GM21381 (cell line): ENCODE results near the gene KDM4C.
A peak's percentile ranks its signal among the peaks of the same experiment; 100 is the strongest.

ENCODE experiments used
- ATAC-seq: cut with Tn5 transposase; IDR thresholded peaks from one replicate; pipeline ENCODE4 v1.9.1; 2021; ENCODE audit warnings: mild to moderate bottlenecking, moderate library complexity; ENCODE audit not compliant: unreplicated experiment

KDM4C gene

DNA sequence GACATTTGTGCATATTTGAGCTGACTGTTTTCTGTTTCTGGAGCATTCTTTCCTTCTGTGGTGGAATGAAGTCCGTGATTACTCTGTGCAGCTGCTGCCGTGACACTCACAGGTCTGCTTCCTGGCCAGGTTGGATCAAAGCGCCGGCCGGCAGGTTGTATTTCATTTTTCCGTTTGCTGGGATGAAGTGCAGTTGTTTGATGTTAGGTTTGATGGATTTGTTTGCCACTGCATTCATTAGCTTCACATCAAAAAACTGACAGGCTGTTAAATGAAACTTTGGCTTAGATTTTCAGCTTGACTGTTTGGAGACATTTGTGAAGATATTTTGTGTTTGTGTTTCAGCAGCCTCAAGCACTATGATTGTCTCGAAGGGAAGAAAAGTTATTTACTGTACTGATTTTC lies 140.1 kb downstream of the KDM4C start:
- no peak for ATAC-seq

DNA sequence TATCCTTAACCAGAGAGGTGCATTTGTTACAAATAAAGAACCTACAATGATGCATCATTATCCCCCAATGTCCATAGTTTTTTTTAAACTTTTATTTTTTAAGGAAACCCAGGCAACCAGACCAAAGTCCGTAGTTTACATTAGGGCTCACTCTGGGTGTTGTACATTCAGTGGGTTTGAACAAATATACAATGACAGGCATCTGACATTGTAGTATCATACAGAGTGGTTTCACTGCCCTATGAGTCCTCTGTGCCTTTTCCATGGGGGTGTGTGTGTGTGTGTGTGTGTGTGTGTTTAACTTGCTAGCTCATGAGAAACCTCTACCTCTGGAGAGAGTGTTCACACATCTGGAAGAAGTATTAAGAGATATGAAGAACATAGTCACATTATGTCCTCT lies 141.5 kb downstream of the KDM4C start:
- ATAC-seq = no peak

DNA sequence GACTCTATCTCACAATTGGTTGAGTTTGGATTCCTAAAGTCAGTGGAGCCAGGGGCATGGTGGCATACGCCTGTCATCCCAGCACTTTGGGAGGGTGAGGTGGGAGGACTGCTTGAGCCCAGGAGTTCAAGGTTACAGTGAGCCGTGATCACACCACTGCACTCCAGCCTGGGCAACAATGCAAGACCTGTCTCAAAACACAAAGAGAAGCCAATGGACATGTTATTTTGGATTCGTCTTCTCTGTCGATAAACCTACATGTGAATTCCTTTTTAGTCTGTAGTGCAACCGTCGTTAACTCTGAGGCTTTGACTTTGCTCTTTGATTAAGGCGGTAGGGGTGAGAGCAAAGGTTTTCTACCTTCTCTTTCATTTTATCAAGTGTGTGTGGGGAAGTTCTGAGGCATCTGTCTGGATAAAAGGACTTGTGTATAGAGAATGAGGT lies 142.7 kb downstream of the KDM4C start:
- ATAC-seq = no peak

DNA sequence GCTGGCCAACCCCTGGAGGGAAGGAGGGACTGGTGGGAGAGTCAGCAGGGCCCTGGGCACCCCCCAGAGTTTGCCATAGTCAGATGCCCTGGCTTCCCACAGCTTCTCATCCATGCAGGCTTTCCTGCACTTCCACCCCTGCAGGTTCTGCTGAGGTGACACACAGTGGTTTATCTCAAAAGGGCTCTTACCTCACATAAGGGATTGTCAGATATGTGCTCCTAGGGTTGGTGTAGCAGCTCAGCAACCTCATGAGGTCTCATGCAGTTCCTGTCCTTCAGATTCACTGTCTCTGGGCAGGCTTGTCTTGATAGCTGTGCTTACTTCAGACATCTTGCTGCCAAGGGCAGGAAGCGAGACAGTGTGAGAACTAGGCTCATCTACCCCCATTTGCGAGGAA lies 143.4 kb downstream of the KDM4C start:
- ATAC-seq = no peak

- ATAC-seq = no peak
Observed at GRCh38 chr9:6902423-6902822, 144.7 kb downstream of the KDM4C start.

DNA sequence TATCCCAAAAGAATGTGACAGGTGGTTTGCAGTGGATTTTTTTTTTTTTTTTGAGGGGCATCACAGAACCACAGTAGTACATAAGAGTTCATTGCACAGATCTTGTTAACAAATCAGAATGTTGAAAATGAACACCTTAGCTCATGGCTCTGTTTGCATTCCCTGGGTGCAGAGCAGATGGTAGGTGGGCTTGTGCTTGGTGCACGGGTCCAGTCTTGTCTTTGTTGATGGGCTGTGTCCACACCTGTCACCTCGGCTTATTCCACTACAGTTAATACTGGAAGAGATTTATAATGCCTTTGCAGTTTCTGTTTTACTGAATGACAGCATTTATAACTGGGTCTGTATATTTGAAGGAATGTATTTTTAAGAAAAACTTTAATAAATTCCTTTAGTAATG lies 146.6 kb downstream of the KDM4C start:
- no peak for ATAC-seq

- ATAC-seq = no peak
Observed at GRCh38 chr9:6905850-6906375, 148.1 kb downstream of the KDM4C start.

DNA sequence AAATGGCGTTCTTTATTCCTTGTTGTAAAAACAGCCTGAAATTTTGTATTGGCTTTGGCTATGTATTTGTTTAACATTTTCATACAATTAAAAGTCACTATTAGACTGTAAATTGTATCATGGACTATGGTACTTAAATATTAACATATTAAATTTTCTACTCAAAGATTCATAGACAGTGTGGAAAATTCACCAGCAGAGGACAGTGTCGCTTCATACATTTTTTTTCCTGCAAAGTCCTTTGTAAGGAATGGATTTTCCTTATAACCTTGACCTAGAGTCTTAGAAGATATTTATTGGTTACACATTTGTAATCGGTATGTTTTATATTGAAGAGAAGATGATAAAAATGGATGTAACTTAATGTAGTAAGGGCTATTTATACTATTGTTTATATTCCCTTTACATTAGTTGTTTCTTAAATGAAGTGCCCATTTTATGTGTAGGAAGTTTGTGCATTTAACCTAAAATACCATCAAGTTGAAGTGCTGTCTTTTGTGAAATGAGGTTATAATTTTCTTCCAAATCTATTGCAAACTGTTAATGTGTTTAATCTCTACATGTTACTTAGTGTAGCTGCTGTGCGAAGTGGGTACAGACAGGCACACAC lies 150.1 kb downstream of the KDM4C start:
- ATAC-seq = no peak

DNA sequence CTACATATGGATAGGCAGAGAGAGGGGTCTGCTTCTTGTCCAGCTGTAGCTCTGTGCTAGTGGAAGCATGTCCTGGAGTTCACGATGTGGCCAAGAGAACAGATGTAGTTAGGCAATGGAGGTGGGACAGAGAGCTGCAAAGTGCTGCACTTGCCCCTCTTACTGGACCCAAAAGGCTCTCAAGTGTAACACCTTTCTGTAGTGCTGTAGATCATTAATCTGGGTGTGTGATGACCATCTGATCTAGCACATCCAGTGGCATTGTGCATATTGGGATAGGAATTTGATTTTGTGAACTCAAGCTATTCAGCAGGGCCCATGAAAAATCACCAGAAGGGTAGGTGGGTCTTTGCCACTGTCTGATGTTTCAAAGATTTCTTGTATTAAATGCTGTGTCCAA lies 151.4 kb downstream of the KDM4C start:
- ATAC-seq = no peak

DNA sequence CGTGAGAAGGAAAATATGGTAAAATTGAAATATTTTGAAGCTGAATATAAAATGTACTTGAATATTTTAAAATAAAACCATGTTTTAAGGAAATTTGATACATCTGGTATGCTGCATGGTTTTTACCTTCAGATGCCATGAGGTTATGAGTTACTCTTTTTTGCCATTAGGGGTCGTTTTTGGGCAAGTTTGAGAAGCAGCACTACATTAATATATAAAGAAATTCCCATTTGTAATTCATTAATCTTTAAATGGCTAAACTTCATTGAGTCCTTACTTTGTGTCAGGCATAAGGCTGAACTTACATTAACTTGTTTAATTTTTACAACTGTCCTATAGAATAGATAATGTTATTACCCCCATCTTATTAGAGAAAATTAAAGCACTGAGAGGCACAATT lies 152.3 kb downstream of the KDM4C start:
- ATAC-seq = no peak

DNA sequence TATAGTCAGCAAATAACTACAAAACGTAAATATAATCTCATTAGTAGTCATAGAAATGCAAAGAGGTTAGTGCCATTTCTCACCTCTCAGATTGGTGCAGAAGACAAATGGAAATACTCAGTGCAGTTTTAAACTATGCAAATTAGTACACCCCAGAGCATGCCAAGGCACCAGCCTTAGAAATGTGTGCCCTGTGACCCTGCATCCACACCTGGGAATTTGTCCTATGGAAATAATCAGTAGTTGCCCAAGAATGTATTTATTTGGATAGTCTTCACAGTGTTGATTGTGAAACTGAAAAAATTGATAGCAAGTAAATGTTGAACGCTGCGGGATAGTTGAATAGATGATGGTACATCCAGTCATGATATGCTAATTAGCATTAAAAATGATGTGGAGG lies 152.7 kb downstream of the KDM4C start:
- no peak for ATAC-seq

DNA sequence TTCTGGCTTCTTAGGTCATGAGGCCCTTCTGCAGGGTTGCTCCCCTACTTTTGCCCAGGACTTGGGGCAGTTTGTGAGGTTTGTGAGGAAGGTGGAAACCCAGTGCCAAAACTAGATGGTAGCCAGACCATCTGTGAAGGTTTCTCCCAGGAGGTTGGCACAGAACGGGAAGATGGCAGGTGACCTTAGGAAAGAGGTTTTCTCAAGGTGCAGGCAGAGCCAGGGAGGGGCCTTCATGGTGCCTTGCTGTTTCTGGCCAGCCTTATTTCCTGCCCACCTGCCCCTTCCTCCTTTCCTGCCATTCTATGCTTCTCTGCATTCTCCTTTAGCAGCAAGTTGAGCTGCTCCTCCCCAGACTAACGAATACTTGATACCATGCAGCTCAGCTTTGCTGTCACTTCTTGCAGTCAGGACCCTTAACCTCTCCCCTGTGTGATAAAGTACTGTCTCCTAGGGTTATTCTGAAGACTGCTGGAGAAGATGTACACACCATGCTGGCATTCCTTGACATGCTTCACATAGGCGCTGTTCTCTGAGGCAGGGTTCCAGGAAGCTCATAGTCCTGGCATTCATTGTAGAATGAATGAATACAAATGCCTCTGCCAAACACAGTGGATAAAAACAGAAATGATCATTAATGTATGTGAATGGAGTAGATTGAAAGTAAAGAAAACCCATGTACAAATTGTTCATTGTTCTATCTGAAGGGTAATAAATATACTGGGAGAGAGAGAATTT lies 154.3 kb downstream of the KDM4C start:
- ATAC-seq = no peak

DNA sequence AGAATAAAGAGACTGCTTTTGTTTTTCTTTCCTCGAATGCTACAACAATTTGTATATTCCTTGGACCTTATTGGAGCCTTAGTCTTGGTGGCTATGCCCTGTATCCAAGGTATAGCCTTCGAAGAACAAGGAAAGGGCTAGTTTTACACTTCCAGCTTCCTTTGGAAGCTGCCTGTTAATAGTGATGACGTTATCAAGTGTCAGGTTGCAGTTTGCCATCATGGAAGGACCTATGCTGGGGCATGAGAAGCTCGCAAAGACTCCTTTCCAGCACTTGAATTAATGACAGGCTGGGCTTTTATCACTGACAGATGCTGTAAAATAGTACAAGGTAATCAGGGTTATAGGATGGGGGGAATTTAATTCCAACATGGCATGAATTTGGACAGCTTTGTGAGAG lies 157.9 kb downstream of the KDM4C start:
- no peak for ATAC-seq

GRCh38 chr9:6917162-6917561 lies 159.4 kb downstream of the KDM4C start:
- peak; percentile 89 for ATAC-seq

- no peak for ATAC-seq
Observed at GRCh38 chr9:6920041-6920440, 162.3 kb downstream of the KDM4C start.

DNA sequence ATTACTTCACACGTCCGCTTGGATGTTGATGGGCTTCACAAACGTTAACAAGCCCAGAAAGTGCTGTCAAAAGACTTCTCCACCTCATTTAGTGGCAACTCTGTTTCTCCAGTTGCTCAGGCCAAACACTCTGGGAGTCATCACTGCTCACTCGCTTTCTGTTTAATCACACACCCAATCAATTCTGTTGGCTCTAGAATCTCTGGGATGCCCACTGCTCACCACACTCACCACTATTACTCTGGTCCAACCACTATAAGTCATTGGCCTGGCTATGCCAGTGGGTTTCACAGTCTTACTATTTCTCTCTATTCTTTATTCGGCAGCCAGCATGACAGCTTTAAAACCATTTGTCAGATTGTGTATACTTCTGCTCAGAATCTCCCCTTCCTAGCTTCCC lies 163.5 kb downstream of the KDM4C start:
- no peak for ATAC-seq

DNA sequence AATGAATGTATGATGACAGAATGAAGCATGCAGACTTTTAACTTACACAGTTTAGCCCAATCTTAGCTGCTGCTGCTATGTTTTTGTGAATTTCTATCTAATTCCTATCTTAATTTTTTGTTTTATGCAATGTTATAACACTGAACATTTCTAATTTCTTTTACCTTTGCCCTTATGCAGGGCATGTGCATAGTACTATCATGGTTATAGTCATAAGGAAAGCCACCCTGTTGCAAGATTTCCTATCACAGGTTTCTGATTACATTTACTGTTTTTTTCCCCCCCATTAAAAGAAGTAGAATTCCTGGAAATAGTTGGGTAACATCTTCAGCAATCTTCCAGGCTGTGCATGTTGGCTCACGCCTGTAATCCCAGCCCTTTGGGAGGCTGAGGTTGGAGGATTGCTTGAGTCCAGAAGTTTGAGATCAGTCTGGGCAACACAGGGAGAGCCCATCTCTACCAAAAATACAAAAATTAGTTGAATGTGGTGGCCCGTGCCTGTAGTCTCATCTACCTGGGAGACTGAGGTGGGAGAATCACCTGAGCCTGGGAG lies 164.4 kb downstream of the KDM4C start:
- ATAC-seq = no peak

DNA sequence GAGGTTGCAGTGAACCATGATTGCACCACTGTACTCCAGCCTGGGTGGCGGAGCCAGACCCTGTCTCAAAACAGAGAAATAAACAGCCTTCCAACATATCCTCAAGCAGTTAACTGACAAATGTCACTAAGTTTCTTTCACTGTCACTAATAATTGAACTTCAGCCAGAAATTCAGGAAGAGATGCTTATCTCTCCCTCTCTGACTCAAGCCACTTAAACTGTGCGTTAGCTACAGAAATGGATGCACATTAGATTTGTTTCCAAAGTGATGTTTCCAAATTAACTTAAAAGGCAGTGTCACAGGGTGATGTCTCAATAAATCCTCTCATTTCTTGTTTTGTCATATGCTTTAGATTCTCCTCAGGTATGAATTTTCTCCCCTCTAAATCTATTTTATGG lies 164.9 kb downstream of the KDM4C start:
- no peak for ATAC-seq

- ATAC-seq = no peak
Observed at GRCh38 chr9:6923086-6923485, 165.3 kb downstream of the KDM4C start.

DNA sequence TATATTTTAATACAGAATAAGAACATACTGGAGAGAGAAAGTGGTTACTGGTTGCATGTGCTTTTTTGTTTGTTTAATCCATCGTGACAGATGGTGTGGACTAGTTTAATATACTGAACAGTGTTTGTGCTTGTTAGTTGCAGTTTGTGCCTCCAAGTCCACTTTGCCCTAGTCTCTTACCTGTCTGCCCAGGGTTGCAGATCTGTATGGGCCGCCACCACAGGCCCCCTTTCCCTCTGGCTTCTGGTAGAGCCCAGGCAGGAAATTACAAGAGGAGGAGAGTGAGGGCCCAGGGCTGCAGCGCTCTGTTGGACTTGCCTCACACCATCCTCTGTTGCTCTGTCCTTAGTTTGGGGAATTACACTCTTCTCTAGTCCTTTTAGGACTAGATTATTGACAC lies 166.4 kb downstream of the KDM4C start:
- ATAC-seq = no peak

DNA sequence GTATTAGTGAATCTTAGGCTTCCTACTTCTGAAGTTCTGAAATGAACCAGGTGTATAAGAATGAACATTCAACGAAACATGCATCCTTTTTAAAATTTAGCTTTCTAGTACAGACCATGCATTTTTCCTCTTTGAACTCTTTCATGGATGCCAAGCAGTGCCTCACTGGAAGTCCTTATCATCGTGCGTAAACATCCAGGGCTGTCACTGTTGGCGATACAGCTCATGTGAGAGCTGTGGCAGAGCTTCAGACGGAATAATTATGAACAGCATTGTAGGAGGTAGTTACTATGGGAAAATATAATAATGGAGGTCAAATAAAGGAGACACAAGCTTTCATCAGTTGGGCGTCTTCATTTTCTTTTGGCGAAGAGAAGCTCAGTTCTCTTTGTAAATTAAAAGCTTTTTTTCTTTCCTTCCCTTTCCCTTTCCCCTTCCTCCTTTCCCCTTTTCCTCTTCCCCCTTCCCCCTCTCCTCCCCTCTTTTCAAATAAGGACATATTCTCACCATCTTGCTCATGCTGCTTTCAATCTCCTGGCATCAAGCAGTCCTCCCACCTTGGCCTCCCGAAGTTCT lies 167.3 kb downstream of the KDM4C start:
- no peak for ATAC-seq

GRCh38 chr9:6925836-6926235 lies 168.1 kb downstream of the KDM4C start:
- ATAC-seq = no peak
